GM18873 (cell line): Measurements from ENCODE around the gene KLHL30.
"Not testable (repeated sequence)": the region's sequence is repeated elsewhere in the genome, so short reads cannot be mapped to it uniquely, and the experiment has no call there.

Experiments used
- ATAC-seq: cut with Tn5 transposase; IDR thresholded peaks from one replicate; pipeline ENCODE4 v1.9.1; 2021; ENCODE audit warnings: mild to moderate bottlenecking, moderate library complexity, moderate number of reproducible peaks; ENCODE audit not compliant: unreplicated experiment, low FRiP score

Gene KLHL30

DNA sequence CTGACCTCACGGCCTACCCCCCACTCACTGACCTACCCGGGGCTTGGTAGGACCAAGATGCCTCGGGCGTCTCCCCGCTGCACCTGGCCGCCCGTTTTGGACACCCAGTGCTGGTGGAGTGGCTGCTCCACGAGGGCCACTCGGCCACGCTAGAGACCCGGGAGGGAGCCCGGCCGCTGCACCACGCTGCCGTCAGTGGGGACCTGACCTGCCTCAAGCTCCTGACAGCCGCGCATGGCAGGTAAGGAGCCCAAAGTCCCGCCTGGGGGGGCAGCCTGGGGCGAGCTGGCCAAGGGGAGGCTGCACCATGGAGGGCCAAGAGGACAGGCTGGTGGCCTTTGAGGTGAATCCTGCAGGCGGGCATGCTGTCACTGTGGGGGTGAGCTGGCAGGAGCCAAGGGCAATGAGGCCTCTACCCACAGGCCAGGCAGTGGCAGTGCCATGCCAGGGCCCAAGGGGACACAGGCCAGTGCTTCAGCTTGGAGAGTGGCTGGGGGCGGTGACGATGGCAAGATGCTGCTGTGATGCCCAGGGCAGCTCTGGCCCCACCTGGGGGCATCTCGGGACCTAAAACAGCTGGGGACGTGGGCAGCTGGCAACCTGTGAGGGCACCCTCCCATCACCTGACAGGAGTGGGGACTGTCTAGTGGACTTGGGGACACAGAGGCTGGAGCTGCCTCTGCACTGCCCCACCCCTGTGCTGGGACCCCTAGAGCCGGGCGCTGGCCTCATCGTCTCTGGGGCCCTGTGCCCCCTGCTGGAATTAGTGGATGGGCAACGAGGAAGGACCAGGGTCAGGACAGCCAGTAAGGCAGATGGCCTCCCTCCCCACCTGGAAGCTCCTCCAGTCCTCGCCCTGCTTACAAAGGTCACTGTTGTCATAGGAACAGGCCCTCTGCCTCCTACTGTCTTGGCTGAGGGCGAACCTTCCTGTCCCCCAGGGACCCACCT is 36.3 kb upstream of the KLHL30 start:
- no peak for ATAC-seq

DNA sequence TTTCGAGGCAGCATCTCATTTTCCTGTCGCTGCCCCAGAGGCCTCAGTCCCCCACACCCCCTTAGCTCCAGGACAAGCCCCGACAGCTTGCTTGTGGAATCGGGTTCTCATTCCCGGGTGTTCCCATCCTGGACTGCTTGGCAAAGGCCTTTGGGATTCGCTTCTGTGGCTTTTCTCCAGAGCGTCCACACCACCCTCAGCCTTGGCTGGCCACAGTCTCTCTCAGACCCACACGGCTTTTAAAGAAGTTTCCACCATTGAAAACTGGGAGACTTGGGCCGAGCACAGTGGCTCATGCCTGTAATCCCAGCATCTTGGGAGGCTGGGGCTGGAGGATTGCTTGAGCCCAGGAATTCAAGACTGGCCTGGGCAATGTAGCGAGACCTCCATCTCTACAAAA is 35.6 kb upstream of the KLHL30 start:
- no peak for ATAC-seq

DNA sequence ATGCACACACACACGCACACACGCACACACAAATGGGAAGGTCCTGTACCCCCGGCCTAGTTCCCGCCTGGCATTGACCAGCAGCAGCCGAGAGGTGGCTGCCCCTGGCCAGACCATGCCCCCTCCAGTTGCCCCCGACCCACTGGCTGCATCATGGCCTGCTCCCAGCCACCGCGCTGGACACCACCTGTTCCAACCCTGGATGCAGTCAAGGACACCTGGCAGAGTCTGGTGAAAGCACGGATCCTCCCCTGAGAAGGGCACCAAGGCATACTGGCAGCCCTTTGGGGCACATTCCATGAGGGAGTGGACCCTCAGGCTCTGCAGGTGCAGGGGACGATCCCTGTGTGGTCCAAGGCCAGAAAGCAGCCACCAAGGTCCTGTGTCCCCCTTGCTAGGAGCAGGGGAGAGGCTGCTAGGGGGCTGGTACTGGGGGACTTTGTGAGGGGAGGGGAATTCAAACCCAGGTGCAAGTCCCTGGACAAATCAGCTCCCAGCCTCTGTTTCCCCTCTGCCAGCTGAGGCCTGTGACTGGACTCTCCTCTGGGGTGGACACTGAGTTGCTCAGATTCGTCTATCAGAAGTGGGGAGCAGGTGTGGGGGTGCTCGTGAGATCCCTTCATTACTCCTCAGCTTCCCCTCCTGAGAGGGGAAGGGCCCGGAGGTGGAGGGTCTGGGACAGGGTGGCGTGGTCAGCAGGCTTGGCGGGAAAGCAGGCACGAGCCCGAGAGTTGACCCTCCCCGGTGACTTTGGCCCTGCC is 34.8 kb upstream of the KLHL30 start:
- ATAC-seq = no peak

DNA sequence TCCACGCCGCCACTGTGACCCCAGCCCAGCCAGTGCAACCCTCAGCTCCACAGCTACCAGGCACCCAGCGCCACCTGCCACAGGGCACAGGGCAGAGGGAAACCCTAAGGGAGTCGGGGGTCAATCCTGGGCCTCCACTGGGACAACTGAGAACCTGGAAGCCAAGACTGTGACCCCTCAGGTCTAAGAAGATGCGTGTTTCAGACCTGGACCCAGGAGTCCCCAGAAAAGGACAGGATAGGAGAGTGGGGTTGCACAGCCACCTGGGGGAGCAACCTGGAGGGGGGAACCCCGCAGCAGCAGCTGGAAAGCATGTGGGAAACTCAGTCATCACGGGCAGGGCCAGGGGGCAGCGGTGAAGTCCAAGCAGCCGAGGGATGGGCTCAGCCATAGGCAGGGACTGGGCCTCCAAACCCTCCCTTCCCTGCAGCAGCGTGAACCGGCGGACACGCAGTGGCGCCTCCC is 34.2 kb upstream of the KLHL30 start:
- ATAC-seq = no peak

DNA sequence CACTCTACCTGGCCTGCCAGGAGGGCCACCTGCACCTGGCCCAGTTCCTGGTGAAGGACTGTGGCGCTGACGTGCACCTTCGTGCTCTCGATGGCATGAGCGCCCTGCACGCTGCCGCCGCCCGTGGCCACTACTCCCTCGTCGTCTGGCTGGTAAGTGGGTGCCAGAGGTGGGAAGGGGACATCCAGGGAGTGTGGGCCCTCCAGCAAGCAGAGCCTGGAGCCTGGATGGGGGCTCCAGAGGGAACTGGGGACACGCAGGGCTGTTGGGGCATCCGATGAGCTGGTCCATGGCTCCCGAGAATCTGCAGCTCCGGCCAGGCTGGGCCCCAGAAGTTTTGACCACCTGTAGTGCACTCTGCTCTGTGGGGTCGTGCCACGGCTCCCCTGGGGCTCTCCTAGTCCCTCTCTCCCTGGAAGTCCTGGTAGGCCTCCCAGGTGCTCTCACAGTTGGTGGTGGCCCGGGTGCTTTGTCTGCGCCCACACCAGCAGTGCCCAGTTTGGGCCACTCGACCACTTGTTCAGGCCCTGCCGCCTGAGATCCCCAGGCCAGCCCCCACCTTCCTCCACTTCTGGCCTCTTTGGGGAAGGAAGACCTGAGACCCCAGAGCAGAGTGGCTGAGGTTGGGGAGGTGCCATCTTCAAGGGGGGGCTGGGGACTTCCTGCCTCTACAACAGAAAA is 33.6 kb upstream of the KLHL30 start:
- no peak for ATAC-seq

DNA sequence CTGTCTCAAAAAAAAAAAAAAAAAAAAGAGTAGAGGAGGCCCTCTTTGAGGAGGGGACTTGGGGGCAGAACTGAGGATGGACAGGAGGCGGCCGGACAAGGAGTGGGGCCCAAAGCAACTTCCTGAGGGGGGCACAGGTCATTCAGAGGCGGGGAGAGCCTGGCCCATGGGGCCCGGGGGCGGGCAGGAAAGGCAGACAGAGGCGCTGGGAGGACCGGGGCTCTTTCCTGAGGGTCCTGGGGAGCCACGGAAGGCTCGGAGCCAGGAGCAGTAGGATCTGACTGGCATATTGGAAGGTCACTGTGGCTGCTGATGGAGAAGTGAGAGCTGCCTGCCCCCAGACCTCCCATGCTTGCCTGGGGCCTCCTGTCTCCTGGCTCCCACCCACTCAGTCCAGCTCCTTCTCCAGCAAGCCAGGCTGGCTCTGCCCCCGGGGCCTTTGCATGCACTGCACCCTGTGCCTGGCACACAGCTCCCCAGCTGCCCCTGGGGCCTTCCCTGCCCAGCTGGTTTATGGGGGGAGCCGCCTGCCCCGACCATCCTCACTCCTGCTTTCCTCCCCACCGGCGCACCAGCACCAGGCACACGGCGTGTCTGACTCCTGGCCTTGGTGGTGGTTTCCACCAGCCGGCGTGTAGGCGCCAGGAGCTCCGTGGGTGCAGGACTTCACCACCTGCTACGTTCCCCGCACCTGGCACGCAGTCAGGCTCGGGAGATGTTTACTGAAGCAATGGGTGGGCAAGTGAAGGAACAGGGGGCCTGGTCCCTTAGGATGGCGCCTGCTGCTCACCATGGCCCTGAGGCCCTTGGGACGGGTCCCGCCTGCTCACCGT is 32.7 kb upstream of the KLHL30 start:
- no peak for ATAC-seq

DNA sequence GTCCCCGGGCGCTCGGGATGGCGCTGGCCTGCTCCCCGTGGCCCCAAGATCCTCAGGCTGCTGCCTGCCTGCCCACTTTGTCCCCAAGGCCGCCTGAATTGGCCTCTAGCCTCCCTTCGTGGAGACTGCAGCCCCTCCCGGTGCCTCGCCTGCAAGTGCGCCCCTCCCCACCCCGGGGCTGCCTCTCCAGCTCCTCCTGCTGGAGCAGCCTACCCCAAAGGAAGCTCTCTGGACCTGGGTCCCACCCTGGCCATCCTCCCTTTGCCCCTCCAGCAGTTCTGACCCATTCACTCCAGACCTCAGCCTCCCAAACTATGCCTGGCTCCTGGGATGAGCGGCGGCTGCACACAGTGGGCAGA is 32.1 kb upstream of the KLHL30 start:
- no peak for ATAC-seq

DNA sequence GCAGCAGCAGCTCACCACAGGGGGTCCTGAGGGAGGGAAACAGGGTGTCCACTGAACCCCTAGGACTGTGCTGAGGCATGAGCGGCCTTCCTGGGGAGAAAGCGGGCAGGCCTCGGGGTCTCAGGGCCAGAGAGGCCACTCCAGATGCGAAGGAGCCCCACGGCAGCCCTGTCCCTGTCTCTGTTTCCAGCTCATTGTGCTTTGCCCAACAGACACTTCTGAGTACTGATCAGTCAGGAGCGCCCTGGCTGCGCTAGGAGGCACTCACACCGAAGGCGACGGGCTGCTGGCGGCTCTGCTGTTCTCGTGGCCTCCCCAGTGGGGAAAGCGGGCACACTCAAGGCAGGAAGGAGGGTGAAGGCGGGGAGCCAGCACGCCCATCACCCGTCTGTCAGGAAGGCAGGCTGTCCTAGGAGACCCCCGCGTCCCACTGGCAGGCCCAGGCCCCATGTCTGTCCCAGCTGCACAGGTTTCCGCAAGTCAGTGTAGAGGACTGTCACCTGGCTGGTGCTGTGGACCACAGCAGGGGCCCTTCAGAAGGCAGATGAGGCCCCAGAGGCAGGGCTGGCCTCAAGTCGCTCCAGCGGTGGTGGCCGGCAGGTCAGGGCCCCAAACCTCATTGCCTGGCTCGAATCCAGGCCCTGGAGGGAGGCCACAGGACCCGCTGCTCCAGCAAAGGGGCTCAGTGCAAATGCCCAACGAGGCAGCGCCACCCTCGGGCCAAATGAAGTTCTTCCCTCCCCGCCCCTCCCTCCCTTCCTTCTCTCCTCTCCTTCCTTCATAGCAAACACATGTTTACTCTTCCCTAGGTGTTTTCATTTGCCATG is 31.6 kb upstream of the KLHL30 start:
- no peak for ATAC-seq

DNA sequence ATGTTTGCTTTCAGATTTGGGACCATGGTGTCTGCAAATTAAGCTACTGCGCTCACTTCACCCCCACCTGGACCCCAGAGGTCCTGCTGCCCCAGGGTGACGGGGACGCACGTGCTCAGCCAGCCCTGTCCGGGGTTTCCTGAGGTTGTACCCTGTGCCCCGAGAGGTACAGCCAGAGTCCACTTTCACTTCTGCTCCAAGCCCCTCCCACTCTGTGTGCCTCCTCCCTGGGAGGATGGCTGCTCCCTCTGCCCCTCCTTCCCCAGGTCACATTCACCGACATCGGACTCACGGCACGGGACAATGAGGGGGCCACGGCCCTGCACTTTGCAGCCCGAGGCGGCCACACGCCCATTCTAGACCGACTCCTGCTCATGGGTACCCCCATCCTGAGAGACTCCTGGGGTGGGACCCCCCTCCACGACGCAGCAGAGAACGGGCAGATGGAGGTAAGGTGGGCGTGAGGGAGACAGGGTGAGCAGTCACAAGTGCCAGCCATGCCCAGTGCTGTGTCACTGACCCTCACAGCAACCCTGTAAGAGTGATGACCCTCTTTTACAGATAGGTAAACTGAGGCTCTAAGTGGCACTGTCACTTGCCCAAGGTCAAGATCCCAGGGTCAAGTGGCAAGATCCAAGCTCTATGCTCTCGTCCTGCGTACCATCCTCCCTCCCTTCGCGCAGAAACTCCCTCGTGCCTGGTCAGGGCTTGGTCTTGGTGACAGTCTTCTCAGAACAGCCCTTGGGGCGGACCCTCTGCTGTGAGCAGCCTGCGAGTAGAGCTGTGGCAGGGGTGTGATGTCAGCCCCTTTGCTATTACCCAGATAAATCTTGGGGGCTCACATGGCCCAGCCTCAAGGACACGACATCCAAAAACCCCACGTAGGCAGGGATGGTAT is 30.7 kb upstream of the KLHL30 start:
- ATAC-seq = peak; percentile 55

DNA sequence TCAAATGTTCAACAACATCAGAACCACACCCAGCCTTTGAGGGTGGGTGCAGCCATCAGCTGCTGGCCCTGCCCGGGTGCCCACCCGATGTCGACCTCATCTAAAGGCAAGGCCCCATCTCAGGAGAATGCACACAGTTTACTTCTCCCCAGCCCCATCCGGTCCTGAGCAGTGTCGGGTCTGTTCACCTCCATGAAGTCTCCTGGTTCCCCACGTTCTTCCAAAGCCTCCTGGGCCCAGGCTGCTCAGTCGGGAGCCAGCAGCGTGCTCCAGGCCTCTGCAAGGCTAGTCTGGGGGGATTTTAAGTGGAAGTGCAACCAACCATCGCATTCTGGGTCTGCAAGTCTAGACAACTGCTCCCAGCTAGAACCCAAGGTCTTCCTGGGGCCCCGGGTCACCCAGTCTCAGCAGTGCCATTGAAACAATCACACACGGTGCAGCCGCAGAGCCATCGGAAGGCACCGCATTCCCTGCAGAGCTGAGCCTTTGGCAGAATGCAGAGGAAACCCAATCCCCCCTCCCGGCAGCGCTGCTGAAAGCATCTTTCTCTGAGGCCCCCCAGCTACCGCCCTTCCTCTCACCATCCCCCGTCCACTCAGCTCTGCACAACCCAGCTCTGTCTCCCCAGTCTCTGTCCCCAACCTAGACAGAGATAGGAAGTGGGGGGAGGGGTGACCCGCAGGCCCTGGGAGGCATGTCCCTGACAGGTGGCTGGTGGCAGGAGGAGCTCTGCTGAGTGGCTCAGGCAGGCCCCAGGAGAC is 29.9 kb upstream of the KLHL30 start:
- no peak for ATAC-seq

DNA sequence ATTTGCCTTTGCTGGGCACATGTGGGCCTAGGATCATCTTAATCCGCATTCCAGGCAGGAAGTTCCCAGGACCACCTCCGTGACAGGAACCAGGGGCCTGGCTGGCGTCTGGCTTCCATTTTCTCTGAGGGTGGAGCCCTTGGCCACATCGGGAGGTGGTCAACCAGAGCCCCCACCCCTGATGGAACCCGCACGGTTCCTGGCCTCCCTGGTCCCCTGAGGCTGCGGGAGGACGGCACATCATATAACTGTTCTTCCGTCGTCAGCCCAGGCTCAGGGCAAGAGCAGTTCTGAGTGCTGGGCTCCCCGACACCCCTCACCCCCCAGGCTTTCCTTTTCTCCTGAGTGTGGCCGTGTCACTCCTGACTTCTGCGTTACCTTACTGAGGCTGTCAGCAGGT is 24.9 kb upstream of the KLHL30 start:
- ATAC-seq = no peak

DNA sequence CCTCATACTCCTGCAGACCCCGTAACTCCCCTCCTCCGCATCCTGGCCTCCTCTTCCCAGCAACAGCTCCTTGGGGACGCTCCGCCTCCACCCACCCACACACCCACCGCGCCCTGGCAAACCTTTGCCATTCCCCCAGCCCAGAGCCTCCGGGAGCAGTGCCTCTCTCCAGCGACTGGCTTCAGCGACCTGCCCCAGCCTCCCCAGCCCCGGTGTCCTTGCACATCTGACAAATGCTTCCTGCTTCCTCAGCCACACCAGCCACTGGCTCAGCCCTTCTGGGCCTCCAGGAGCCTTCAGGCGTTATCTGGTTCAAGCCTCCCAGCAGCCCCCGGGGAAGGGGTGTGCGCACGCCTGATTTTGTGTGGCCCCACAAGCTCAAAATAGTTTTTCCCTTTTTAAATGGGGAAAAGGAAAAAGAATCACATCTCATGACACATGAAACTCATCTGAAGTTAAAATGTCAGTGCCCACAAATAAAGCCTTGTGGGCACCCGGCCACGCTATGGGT is 24.1 kb upstream of the KLHL30 start:
- no peak for ATAC-seq

DNA sequence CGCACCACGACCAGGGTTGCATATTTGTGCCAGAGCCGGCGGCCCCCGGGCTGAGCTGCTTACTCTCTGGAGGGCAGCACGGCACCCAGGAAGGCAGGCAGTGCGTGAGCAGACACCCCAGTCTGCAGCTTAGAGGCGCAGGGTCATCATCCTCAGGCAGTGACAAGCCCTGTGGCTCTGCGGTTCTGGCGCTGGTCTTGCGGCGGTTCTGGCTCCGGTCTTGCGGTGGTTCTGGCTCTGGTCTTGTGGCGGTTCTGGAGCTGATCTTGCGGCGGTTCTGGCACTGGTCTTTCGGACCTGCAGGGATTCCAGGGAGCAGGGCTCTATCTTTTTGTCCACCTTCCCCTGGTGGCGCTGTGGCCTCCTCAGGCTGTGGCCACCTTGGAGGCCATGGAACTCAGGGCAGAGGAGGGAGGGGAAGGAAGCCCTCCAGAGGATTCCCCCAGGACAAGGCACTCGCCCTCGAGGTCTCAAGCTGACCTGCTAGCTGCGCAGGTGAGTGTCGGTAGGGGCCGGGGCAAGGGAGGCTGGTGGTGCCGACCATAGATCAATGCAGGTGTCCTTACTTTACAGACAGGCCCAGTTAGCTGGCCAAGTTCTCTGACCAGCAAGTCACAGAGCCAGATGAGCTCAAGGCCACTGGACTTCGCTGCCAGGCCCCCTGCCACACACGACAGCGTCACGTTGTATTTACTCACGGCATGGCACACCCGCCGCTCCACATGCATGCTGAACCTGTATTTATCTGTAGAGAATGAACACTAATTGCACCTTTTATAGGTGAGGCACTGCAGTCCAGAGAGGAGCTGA is 23.4 kb upstream of the KLHL30 start:
- no peak for ATAC-seq

DNA sequence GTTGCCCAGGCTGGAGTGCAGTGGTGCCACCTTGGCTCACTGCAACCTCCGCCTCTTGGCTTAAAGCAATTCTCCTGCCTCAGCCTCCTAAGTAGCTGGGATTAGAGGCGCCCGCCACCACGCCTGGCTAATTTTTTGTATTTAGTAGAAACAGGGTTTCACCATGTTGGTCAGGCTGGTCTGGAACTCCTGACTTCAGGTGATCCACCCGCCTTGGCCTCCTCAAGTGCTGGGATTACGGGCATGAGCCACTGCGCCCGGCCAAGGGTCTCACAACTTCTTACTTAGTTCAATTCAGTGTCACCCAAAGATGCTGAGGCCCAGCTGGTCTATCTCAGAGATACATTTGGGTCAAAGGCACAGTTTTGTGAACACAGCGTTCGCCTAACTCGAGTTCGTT is 22.8 kb upstream of the KLHL30 start:
- not testable (repeated sequence) for ATAC-seq

DNA sequence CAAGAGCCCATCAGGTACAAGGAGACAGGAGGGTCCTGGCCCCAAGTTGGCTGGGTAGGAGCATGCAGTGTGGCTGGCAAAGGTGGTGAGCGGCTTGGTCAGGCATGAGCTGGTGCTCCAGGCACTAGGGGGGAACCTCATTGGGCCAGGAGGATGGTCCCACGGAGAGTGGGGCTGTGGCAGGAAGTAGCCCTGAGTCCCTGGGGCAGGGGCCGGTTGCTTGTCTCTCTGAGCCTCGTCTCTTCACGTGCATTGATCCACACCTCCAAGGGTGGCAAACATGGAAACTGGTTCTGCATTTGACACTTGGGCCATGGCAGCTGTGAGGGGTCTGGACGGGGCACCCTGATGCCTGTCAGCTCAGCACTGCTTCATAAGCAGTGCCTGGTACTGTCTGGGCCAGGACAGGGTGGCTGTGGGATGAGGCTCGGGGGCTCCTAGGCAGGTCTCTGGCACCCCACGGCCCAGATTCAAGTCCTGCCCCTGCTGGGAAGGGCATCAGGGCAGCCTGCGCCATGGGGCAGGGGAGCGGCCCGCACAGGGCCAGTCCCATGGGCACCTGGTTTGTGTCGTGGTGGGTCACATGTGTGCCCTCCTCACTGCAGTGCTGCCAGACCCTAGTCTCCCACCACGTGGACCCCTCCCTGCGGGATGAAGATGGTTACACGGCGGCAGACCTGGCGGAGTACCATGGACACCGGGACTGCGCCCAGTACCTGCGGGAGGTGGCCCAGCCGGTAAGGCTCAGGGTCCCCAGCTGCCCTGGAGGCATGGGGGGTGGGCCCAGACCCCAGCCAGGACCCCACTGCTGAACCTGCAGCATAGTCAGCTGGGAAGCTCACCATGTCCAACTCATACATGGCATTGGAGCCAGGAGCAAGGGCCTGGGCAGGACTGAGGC is 21.9 kb upstream of the KLHL30 start:
- ATAC-seq = no peak
